ENCODE results near the gene CCDC88C. TPM values are rescaled to one million over a fixed set of nuclear protein-coding genes. Genes with fewer than 3 reads are reported as not detected.

Gene CCDC88C
- total RNA-seq, 1 donor from 2014 or later: 7.2 TPM

- no peak for DNase-seq (ENCODE audit: low read depth)
These were observed 52.1 kb downstream of the CCDC88C start for GRCh38 chr14:91365552-91365951.

- DNase-seq (ENCODE audit: low read depth): no peak
These were observed 52.9 kb downstream of the CCDC88C start for GRCh38 chr14:91364524-91365270.

- DNase-seq (ENCODE audit: low read depth): no peak
These were observed 53.7 kb downstream of the CCDC88C start for GRCh38 chr14:91363776-91364523.

- no peak for DNase-seq (ENCODE audit: low read depth)
These were observed 56.3 kb downstream of the CCDC88C start for GRCh38 chr14:91361233-91361811.

DNA sequence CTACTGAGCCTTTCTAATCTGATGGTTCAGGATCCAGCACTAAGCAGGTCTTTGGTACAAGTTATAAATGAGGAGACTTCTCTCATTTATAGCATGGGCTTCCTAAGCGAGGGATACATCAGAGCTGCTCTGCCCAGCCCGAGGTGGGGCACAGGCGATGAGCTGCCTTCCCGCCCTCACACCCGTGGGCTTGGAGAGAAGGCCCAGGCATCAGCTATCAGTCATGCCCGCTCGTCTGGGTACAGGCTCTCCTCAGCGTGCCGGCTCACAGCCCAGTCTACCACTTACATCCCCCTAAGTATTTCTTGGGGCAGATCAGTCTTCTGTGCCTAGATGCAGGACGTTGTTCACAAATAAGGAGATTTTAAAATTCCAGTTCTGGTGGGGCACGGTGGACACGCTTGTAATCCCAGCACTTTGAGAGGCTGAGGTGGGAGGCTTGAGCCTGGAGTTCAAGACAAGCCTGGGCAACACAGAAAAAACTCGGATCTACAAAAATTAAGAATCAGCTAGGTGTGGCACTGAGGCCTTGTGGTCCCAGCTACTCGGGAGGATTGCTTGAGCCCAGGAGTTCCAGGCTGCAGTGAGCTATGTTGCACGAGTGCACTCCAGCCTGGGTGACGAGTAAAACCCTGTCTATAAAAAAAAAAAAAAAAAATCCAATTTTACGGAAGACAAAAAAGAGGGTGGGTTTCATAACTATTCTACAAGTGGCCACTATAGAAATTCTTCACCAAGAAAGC lies 57.0 kb downstream of the CCDC88C start:
- DNase-seq (ENCODE audit: low read depth): no peak

DNA sequence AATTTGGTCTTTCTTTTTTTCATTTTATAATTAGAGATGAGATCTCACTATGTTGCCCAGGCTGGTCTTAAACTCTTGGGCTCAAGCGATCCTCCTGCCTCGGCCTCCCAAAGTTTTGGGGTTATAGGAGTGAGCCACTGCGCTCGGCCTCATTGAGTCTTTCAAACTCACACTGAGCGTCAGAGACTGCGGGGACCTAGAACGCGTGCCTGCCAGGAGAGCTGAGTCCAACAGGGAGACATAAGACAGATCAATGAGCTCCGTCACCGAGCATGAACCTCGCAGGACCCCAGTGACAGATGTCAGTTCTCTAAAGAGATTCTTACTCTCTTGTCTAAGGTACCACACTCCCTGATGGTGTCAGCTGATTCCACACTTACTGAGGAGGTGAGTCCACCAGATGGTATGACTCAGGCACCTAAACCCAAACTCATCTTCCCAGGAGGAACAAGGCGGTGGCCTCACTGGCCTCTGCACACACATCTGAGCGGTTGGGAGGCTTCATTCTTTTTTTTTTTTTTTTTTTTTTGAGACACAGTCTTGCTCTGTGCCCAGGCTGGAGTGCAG lies 58.9 kb downstream of the CCDC88C start:
- no peak for DNase-seq (ENCODE audit: low read depth)

GRCh38 chr14:91358025-91358319 lies 59.6 kb downstream of the CCDC88C start:
- DNase-seq (ENCODE audit: low read depth): no peak

- no peak for DNase-seq (ENCODE audit: low read depth)
These were observed 60.2 kb downstream of the CCDC88C start for GRCh38 chr14:91357272-91358024.

DNA sequence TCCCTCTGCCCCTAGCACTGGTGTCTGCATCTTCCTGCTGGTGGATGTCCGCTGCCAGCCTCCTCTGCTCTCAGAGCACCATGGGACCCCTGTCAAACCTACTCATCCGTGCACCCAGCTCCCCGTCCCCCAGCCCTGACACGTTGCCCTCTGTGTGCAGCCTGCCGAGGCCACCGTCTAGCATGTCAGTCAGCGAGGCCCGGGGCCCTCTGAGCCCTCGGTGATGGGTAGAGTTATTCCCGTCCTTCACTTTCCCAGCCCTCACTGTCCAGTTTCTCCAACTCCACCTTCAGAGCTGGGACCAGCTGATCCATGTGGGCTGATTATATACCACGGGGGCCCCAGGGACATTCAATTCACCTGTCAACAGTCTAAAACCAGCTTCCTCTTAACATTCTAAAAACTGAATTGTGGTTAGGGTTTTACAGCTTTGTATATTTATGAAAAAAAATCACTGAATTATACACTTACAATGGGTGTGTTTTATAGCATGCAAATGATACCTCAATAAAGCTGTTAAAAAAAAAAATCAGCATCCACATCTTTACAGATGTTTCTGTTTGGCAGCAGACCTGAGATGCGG lies 61.3 kb downstream of the CCDC88C start:
- DNase-seq (ENCODE audit: low read depth): no peak

GRCh38 chr14:91354979-91355685 lies 62.5 kb downstream of the CCDC88C start:
- DNase-seq (ENCODE audit: low read depth): no peak

DNA sequence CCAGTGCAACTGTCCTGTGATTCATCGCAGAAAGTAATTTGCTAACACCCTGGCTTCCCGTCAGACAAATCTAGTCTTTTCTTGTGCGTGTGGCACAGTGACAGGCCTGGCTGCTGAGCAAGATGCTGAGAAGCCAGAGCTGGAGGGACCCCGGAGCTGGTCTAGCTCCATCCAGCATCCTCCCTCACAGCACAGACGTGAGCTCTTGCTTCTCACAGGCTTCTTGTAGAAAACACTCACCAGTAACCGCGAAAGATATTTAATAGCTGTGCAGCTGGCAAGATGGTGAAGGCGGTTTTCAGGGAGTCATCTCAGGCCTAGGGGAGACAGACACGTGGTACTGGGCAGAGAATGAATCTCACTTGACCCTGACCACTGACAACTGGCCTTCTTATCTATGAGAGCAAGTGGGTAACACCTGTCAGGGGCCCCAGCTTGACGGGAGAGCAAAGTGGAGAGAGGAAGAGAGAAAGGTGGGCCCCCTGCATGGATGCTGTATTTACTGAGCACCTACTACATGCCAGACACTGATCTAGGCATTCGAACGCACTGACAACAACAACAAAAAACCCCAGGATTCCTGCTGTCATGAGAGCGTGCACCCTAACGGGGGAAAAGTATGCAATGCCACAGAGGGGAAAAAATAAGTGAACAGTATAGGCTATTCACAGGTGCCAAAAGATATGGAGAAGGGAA lies 63.3 kb downstream of the CCDC88C start:
- DNase-seq (ENCODE audit: low read depth): peak; percentile 98

- DNase-seq (ENCODE audit: low read depth): no peak
These were observed 64.6 kb downstream of the CCDC88C start for GRCh38 chr14:91352728-91353692.

- DNase-seq (ENCODE audit: low read depth): no peak
These were observed 65.6 kb downstream of the CCDC88C start for GRCh38 chr14:91352053-91352452.

DNA sequence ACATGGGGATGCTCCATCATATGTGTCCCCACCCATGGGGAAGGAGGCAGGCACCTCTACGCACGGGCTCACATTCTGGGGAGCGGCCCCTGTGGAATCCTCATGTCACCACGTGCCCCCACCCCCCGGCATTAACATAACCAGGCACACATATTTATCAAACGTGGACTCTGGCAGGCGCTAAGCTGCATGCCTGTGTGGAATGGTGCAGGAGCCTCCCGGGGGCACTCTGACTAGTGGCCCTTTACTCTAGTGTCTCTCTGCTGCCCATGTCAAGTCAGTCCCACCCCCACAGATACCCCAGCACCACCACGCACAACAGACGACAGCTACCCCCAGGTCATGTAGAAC lies 66.1 kb downstream of the CCDC88C start:
- no peak for DNase-seq (ENCODE audit: low read depth)

DNA sequence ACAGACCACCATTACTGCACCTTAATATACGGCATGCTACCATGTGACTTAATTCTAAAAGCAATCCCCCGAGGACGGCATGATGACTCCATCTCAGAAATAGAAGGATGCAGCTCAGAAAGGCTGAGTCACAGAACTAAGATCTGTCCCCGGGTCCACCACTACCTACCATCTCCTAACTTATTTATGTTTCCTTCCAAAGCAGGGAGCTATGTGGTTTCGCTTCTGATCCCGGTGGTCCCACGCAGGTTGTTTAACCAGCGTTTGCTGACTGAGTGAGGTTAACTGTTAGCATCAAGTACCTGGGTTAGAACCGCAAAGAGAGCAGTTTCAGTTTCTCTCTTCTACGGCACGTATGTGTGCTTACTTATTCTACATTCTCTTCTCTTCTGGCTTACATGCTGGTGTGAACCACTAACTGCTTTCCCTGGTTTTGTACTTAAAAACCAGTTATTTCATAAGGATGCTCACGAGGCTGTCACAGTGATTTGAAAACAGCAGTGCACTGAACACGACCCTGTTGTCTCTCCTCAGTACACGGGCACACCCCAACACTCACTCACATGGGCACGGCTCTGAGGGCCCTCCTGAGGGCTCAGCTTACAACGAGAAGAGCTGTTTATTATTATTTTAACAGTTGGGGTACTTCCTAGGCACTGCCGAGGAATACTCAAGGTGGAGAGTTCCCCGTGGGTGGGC lies 66.7 kb downstream of the CCDC88C start:
- DNase-seq (ENCODE audit: low read depth): no peak

GRCh38 chr14:91350483-91350812 lies 67.2 kb downstream of the CCDC88C start:
- no peak for DNase-seq (ENCODE audit: low read depth)

DNA sequence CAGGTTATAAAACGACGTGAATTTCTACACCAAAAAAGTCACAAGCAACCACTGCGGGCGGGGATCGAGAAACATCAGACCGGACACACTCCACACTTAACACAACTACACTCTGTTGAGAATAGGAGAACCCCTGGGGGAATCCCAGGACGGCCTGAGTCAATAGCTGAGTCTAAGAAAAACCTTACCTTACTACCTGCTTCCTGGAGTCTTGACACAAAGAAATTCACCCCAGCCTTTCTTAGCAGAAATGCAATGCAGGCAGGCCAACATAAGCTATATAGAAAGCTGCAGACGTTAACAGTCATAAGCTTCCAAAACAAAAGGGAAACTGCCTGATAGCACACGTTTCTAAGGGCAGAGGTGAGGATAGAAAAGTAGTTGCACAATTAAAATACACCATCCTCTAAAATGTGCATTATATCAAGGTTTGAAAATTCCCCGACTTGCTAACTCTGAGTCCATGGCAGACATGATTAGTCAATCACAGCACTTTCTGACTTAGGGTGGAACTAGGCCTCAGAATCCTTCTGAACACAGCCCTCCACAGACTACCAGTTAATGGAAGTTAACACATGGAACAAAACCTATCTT lies 68.0 kb downstream of the CCDC88C start:
- DNase-seq (ENCODE audit: low read depth): no peak

Data from myocyte (in vitro differentiated cells).